Diencephalon (tissue), 1 donor: ENCODE measurements around the gene TRIAP1. TPM values are rescaled to one million over a fixed set of nuclear protein-coding genes. Genes with fewer than 3 reads are reported as not detected.

Experiments
- total RNA-seq: library from RNA; depleted of rRNA; stranded (reverse); fragments of >200 nt; gene quantifications from one replicate; pipeline ENCODE4 v1.2.3, GENCODE V29; 2014

Gene TRIAP1
- total RNA-seq, result 11.8 TPM

GRCh38 chr12:120445911-120446843 is at the start of gene TRIAP1, which contains the start of gene GATC:
Gene TRIAP1 (minus strand): TSS chr12:120446384. CDS start chr12:120446372, 12 bp downstream.
Gene GATC (plus strand): TSS chr12:120446444. CDS start chr12:120446481, 37 bp downstream.

GRCh38 chr12:120469450-120470149 is 23.4 kb upstream of the TRIAP1 start, which contains the start of gene SRSF9:
Gene SRSF9 (minus strand): TSS chr12:120469748. CDS start chr12:120469609, 139 bp downstream.

GRCh38 chr12:120437735-120438494 is 8.3 kb downstream of the TRIAP1 start, which contains the start of gene COX6A1:
Gene COX6A1 (plus strand): TSS chr12:120438113. CDS start chr12:120438127, 14 bp downstream.

Other genes starting within 250 kb of the TRIAP1 start
- gene RPLP0, start 245.3 kb downstream of the TRIAP1 start, total RNA-seq, result 1,513 TPM
- gene PXN, start 180.7 kb downstream of the TRIAP1 start, total RNA-seq, result 5.8 TPM
- under 0.01 TPM for gene RNU4-2, start 154.5 kb downstream of the TRIAP1 start, total RNA-seq
- gene RNU4-1, start 153.1 kb downstream of the TRIAP1 start, total RNA-seq, result under 0.01 TPM
- gene SIRT4, start 144.1 kb downstream of the TRIAP1 start, total RNA-seq, result 3.0 TPM
- gene PLA2G1B, start 118.6 kb downstream of the TRIAP1 start, total RNA-seq, result not detected
- gene MSI1, start 77.2 kb downstream of the TRIAP1 start, total RNA-seq, result 10.1 TPM
- gene COX6A1, start 8.3 kb downstream of the TRIAP1 start, total RNA-seq, result 573 TPM
- 35.1 TPM for gene GATC, start 60 bp upstream of the TRIAP1 start, total RNA-seq
- 112 TPM for gene SRSF9, start 23.4 kb upstream of the TRIAP1 start, total RNA-seq
- 303 TPM for gene DYNLL1, start 49.7 kb upstream of the TRIAP1 start, total RNA-seq
- gene COQ5, start 82.8 kb upstream of the TRIAP1 start, total RNA-seq, result 30.9 TPM
- 144 TPM for gene RNF10, start 88.0 kb upstream of the TRIAP1 start, total RNA-seq
- gene POP5, start 135.0 kb upstream of the TRIAP1 start, total RNA-seq, result 23.8 TPM
- 3.2 TPM for gene CABP1, start 194.2 kb upstream of the TRIAP1 start, total RNA-seq
- 66.0 TPM for gene MLEC, start 240.8 kb upstream of the TRIAP1 start, total RNA-seq